ENCODE data around the gene ROBO1.

Gene ROBO1

GRCh38 chr3:78605178-78605577, 1162.6 kb downstream of the ROBO1 start:
- TF ChIP-seq CTCF (IDR thresholded peaks at IDR 0.05; ENCODE audit: borderline replicate concordance, extremely low read depth, low read length, poor library complexity, severe bottlenecking) (no peak), EZH2 (IDR thresholded peaks at IDR 0.05; ENCODE audit: borderline replicate concordance, low read depth, low read length, severe bottlenecking) (no peak)
- no peak overlapping the region for H3K4me3 ChIP-seq (ENCODE audit: low read depth in 1 of 2, low read length in 2 of 2)
- H3K27ac ChIP-seq (ENCODE audit: low read length): no peak overlapping the region
- no peaks in the 10 kb centered on the region for H3K79me2 ChIP-seq (ENCODE audit: insufficient read depth, low read length)
- H3K9me3 ChIP-seq (ENCODE audit: insufficient read depth, low read length, severe bottlenecking): no peaks in the 10 kb centered on the region
- no peaks in the 10 kb centered on the region for H3K36me3 ChIP-seq (ENCODE audit: insufficient read depth, low read length)
- no peak overlapping the region for H3K4me2 ChIP-seq (ENCODE audit: insufficient read depth, low read length)
- H3K27me3 ChIP-seq (ENCODE audit: insufficient read depth, low read length, poor library complexity): no peaks in the 10 kb centered on the region
- no peaks in the 10 kb centered on the region for H4K20me1 ChIP-seq (ENCODE audit: insufficient read depth, low read length)
- H3K9ac ChIP-seq (ENCODE audit: low read depth, low read length): no peak overlapping the region
- DNase-seq (no peak), ATAC-seq (ENCODE audit: insufficient read depth, low read depth) (no peak)
- no peak overlapping the region for H2AFZ ChIP-seq (ENCODE audit: low read depth, low read length)
- H3K4me1 ChIP-seq (ENCODE audit: insufficient read depth, low read length): no peaks in the 10 kb centered on the region

- Histone ChIP-seq H3K27ac (ENCODE audit: low read length) (no peak overlapping the region), H3K79me2 (ENCODE audit: insufficient read depth, low read length) (no peaks in the 10 kb centered on the region), H3K4me1 (ENCODE audit: insufficient read depth, low read length) (no peaks in the 10 kb centered on the region), H3K9me3 (ENCODE audit: insufficient read depth, low read length, severe bottlenecking) (no peaks in the 10 kb centered on the region), H4K20me1 (ENCODE audit: insufficient read depth, low read length) (no peaks in the 10 kb centered on the region), H3K4me3 (ENCODE audit: low read depth in 1 of 2, low read length in 2 of 2) (no peak overlapping the region), H3K36me3 (ENCODE audit: insufficient read depth, low read length) (no peaks in the 10 kb centered on the region), H3K9ac (ENCODE audit: low read depth, low read length) (no peak overlapping the region), H3K4me2 (ENCODE audit: insufficient read depth, low read length) (no peak overlapping the region), H3K27me3 (ENCODE audit: insufficient read depth, low read length, poor library complexity) (no peaks in the 10 kb centered on the region), H2AFZ (ENCODE audit: low read depth, low read length) (no peak overlapping the region)
- DNase-seq (no peak), ATAC-seq (ENCODE audit: insufficient read depth, low read depth) (no peak)
- no peak for TF ChIP-seq EZH2 (IDR thresholded peaks at IDR 0.05; ENCODE audit: borderline replicate concordance, low read depth, low read length, severe bottlenecking)
- TF ChIP-seq CTCF (IDR thresholded peaks at IDR 0.05; ENCODE audit: borderline replicate concordance, extremely low read depth, low read length, poor library complexity, severe bottlenecking): no peak
Observed at GRCh38 chr3:78604341-78604740, 1163.5 kb downstream of the ROBO1 start.

- Histone ChIP-seq H3K9me3 (ENCODE audit: insufficient read depth, low read length, severe bottlenecking) (no peaks in the 10 kb centered on the region), H3K4me1 (ENCODE audit: insufficient read depth, low read length) (no peaks in the 10 kb centered on the region), H3K4me3 (ENCODE audit: low read depth in 1 of 2, low read length in 2 of 2) (no peak overlapping the region), H3K27me3 (ENCODE audit: insufficient read depth, low read length, poor library complexity) (no peaks in the 10 kb centered on the region), H2AFZ (ENCODE audit: low read depth, low read length) (no peak overlapping the region), H3K79me2 (ENCODE audit: insufficient read depth, low read length) (no peaks in the 10 kb centered on the region), H3K36me3 (ENCODE audit: insufficient read depth, low read length) (no peaks in the 10 kb centered on the region), H3K9ac (ENCODE audit: low read depth, low read length) (no peak overlapping the region), H3K27ac (ENCODE audit: low read length) (no peak overlapping the region), H4K20me1 (ENCODE audit: insufficient read depth, low read length) (no peaks in the 10 kb centered on the region), H3K4me2 (ENCODE audit: insufficient read depth, low read length) (no peak overlapping the region)
- no peak for DNase-seq
- TF ChIP-seq EZH2 (IDR thresholded peaks at IDR 0.05; ENCODE audit: borderline replicate concordance, low read depth, low read length, severe bottlenecking): no peak
- TF ChIP-seq CTCF (IDR thresholded peaks at IDR 0.05; ENCODE audit: borderline replicate concordance, extremely low read depth, low read length, poor library complexity, severe bottlenecking): no peak
- no peak for ATAC-seq (ENCODE audit: insufficient read depth, low read depth)
Observed at GRCh38 chr3:78601249-78601648, 1166.5 kb downstream of the ROBO1 start.

GRCh38 chr3:78589778-78590177, 1178.0 kb downstream of the ROBO1 start:
- Histone ChIP-seq H3K4me3 (ENCODE audit: low read depth in 1 of 2, low read length in 2 of 2) (no peak overlapping the region), H3K4me1 (ENCODE audit: insufficient read depth, low read length) (no peaks in the 10 kb centered on the region), H3K36me3 (ENCODE audit: insufficient read depth, low read length) (no peaks in the 10 kb centered on the region), H2AFZ (ENCODE audit: low read depth, low read length) (no peak overlapping the region), H3K9ac (ENCODE audit: low read depth, low read length) (no peak overlapping the region), H3K27ac (ENCODE audit: low read length) (no peak overlapping the region), H4K20me1 (ENCODE audit: insufficient read depth, low read length) (no peaks in the 10 kb centered on the region), H3K9me3 (ENCODE audit: insufficient read depth, low read length, severe bottlenecking) (no peaks in the 10 kb centered on the region), H3K27me3 (ENCODE audit: insufficient read depth, low read length, poor library complexity) (no peaks in the 10 kb centered on the region), H3K79me2 (ENCODE audit: insufficient read depth, low read length) (no peaks in the 10 kb centered on the region), H3K4me2 (ENCODE audit: insufficient read depth, low read length) (no peak overlapping the region)
- ATAC-seq (ENCODE audit: insufficient read depth, low read depth) (no peak), DNase-seq (no peak)
- TF ChIP-seq EZH2 (IDR thresholded peaks at IDR 0.05; ENCODE audit: borderline replicate concordance, low read depth, low read length, severe bottlenecking) (no peak), CTCF (IDR thresholded peaks at IDR 0.05; ENCODE audit: borderline replicate concordance, extremely low read depth, low read length, poor library complexity, severe bottlenecking) (no peak)
